Measurements from ENCODE around the gene CHN2.

DNA sequence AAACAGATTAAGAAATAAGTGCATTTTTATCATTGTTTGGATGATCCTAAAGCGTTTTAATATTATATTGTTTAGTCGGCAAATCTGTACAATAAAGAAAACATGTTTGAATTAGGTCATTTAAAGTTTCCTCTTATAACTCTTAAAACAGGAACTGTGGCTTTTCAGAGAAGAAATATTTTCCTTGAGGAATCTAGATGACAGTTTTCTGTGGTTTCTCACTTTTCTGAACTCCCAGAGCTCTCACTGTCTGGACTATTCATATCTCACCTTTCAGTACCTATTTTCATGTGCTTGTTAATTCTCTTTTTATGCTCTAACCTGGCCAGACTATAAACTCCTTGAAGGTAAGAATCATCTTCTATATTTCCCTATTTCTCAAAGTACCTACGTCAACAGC, 135.1 kb downstream of the CHN2 start:
- TF ChIP-seq ESRRA (CRISPR knock-in tag; IDR thresholded peaks at IDR 0.05; ENCODE audit: borderline replicate concordance) = no peak
- TF ChIP-seq, protein P1, sequence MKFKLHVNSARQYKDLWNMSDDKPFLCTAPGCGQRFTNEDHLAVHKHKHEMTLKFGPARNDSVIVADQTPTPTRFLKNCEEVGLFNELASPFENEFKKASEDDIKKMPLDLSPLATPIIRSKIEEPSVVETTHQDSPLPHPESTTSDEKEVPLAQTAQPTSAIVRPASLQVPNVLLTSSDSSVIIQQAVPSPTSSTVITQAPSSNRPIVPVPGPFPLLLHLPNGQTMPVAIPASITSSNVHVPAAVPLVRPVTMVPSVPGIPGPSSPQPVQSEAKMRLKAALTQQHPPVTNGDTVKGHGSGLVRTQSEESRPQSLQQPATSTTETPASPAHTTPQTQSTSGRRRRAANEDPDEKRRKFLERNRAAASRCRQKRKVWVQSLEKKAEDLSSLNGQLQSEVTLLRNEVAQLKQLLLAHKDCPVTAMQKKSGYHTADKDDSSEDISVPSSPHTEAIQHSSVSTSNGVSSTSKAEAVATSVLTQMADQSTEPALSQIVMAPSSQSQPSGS (CRISPR knock-in tag; IDR thresholded peaks at IDR 0.05; ENCODE audit: borderline replicate concordance, low read depth) = no peak

Measured in WTC11 (cell line).